Measurements from ENCODE around the gene LIPC.

LIPC gene

DNA sequence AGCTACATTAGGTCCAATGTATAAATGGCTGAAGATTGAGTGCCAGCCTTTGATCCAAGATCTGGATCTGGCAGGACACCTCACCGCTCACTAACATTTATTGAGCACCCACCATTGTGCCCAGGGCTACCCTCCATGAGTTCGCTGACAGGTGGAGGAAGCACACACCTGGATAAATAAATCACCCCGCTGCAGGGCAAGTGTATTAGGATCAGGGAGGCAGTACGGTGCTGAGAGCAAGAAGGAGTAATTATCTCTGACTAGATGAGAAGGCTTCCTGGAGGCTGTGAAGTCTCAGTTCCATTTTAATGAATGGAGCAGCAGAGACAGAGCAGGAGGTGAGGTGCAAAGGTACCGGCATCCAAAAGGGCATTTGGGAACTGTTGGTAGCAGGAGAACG is 104.1 kb downstream of the LIPC start:
- no peak overlapping the region for H3K23ac ChIP-seq (ENCODE audit: low read length)
- H3K79me1 ChIP-seq (ENCODE audit: low read length): no peaks in the 10 kb centered on the region
- H3K36me3 ChIP-seq (ENCODE audit: control insufficient read depth, insufficient read depth, low read length): no peaks in the 10 kb centered on the region
- H4K5ac ChIP-seq (ENCODE audit: low read length): no peak overlapping the region
- H3K4me2 ChIP-seq (ENCODE audit: low read length): no peak overlapping the region
- DNase-seq: no peak
- H3K4me3 ChIP-seq (ENCODE audit: low read length): no peak overlapping the region
- no peak overlapping the region for H2AK5ac ChIP-seq (ENCODE audit: low read length)
- H3K27me3 ChIP-seq (ENCODE audit: insufficient read depth, low read length, poor library complexity): no peaks in the 10 kb centered on the region
- H3K79me2 ChIP-seq (ENCODE audit: control insufficient read depth, insufficient read depth, low read length): no peaks in the 10 kb centered on the region
- H3K9ac ChIP-seq (ENCODE audit: low read length): no peak overlapping the region
- H2BK120ac ChIP-seq (ENCODE audit: low read depth, low read length): no peak overlapping the region
- H2BK15ac ChIP-seq (replicated peaks; ENCODE audit: low read depth): no peak overlapping the region
- no peak overlapping the region for H3K56ac ChIP-seq (ENCODE audit: low read length)
- no peak overlapping the region for H2BK5ac ChIP-seq (ENCODE audit: low read length)
- no peak overlapping the region for H3K4ac ChIP-seq (ENCODE audit: low read depth, low read length)
- H3K18ac ChIP-seq (ENCODE audit: low read length): no peak overlapping the region
- no peak overlapping the region for H4K8ac ChIP-seq (ENCODE audit: low read depth, low read length)
- WGBS (ENCODE audit: extremely low coverage, insufficient coverage, low lambda C conversion rate): no CpG with 5 or more reads among the region's 6 CpGs
- no peak overlapping the region for H3K27ac ChIP-seq (ENCODE audit: low read depth, low read length)
- no peaks in the 10 kb centered on the region for H3K4me1 ChIP-seq (ENCODE audit: control insufficient read depth, low read depth, low read length)

- Histone ChIP-seq H3K4ac (ENCODE audit: low read depth, low read length) (no peak overlapping the region), H3K27me3 (ENCODE audit: insufficient read depth, low read length, poor library complexity) (no peaks in the 10 kb centered on the region), H2AK5ac (ENCODE audit: low read length) (no peak overlapping the region), H3K79me1 (ENCODE audit: low read length) (no peaks in the 10 kb centered on the region), H4K8ac (ENCODE audit: low read depth, low read length) (no peak overlapping the region), H2BK15ac (replicated peaks; ENCODE audit: low read depth) (no peak overlapping the region), H3K4me1 (ENCODE audit: control insufficient read depth, low read depth, low read length) (no peaks in the 10 kb centered on the region), H2BK5ac (ENCODE audit: low read length) (no peak overlapping the region), H3K79me2 (ENCODE audit: control insufficient read depth, insufficient read depth, low read length) (no peaks in the 10 kb centered on the region), H3K9ac (ENCODE audit: low read length) (no peak overlapping the region), H4K5ac (ENCODE audit: low read length) (no peak overlapping the region), H3K4me2 (ENCODE audit: low read length) (no peak overlapping the region), H2BK120ac (ENCODE audit: low read depth, low read length) (no peak overlapping the region), H3K56ac (ENCODE audit: low read length) (no peak overlapping the region), H3K36me3 (ENCODE audit: control insufficient read depth, insufficient read depth, low read length) (no peaks in the 10 kb centered on the region), H3K27ac (ENCODE audit: low read depth, low read length) (no peak overlapping the region), H3K18ac (ENCODE audit: low read length) (no peak overlapping the region), H3K23ac (ENCODE audit: low read length) (no peak overlapping the region), H3K4me3 (ENCODE audit: low read length) (no peak overlapping the region)
- no peak for DNase-seq
- no CpG with 5 or more reads among the region's 4 CpGs for WGBS (ENCODE audit: extremely low coverage, insufficient coverage, low lambda C conversion rate)
Observed at GRCh38 chr15:58536414-58536813, 104.6 kb downstream of the LIPC start.

DNA sequence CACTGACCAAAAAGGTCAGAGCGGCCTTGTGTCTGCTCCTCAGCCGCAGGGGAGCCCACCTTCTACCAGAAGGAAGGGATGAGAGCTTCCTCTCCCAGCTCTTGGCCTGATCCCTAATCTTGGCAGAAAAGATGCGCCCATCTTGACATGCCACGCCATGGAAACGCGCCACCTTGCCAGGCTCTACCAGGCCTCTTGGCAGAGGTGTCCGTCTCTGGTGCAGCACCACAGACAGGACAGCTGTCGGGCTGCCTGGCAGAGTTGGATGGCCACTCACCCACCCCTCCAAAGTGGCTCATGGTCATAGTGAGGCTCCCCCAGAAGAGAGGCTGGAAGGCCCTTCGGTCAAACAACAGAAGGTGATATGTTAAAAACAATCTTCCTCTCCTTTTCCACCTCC is 105.2 kb downstream of the LIPC start:
- Histone ChIP-seq H3K27me3 (ENCODE audit: insufficient read depth, low read length, poor library complexity) (no peaks in the 10 kb centered on the region), H2AK5ac (ENCODE audit: low read length) (no peak overlapping the region), H3K56ac (ENCODE audit: low read length) (no peak overlapping the region), H2BK15ac (replicated peaks; ENCODE audit: low read depth) (no peak overlapping the region), H3K79me1 (ENCODE audit: low read length) (no peaks in the 10 kb centered on the region), H3K4me1 (ENCODE audit: control insufficient read depth, low read depth, low read length) (no peaks in the 10 kb centered on the region), H3K4me3 (ENCODE audit: low read length) (no peak overlapping the region), H2BK5ac (ENCODE audit: low read length) (no peak overlapping the region), H4K8ac (ENCODE audit: low read depth, low read length) (no peak overlapping the region), H3K36me3 (ENCODE audit: control insufficient read depth, insufficient read depth, low read length) (no peaks in the 10 kb centered on the region), H4K5ac (ENCODE audit: low read length) (no peak overlapping the region), H3K4ac (ENCODE audit: low read depth, low read length) (no peak overlapping the region), H3K23ac (ENCODE audit: low read length) (no peak overlapping the region), H3K4me2 (ENCODE audit: low read length) (no peak overlapping the region), H3K18ac (ENCODE audit: low read length) (no peak overlapping the region), H3K27ac (ENCODE audit: low read depth, low read length) (no peak overlapping the region), H2BK120ac (ENCODE audit: low read depth, low read length) (no peak overlapping the region), H3K9ac (ENCODE audit: low read length) (no peak overlapping the region), H3K79me2 (ENCODE audit: control insufficient read depth, insufficient read depth, low read length) (no peaks in the 10 kb centered on the region)
- no peak for DNase-seq
- no CpG with 5 or more reads among the region's 9 CpGs for WGBS (ENCODE audit: extremely low coverage, insufficient coverage, low lambda C conversion rate)

DNA sequence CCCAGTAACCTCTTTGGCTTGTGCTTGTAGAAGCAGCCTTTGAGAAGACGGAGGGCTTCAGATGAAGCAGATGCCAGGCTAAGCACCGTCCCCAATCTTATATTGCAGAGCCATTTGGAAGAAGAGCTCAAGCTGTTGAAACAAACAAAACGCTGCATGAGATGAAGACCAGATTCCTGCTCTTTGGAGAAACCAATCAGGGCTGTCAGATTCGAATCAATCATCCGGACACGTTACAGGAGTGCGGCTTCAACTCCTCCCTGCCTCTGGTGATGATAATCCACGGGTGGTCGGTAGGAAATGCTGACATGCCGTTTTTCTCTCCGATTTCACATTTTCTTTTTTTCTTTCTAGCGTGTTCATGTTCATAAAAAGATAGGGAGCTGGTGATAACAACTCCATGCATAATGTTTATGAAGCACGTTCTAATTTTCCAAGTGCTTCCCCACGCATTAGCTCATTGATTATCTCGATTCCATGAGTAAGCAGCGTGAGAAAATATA is 106.5 kb downstream of the LIPC start:
- H3K18ac ChIP-seq (ENCODE audit: low read length): no peak overlapping the region
- no peak overlapping the region for H2AK5ac ChIP-seq (ENCODE audit: low read length)
- no peaks in the 10 kb centered on the region for H3K4me1 ChIP-seq (ENCODE audit: control insufficient read depth, low read depth, low read length)
- no peak overlapping the region for H3K9ac ChIP-seq (ENCODE audit: low read length)
- no CpG with 5 or more reads among the region's 16 CpGs for WGBS (ENCODE audit: extremely low coverage, insufficient coverage, low lambda C conversion rate)
- H2BK15ac ChIP-seq (replicated peaks; ENCODE audit: low read depth): no peak overlapping the region
- no peak overlapping the region for H3K4me2 ChIP-seq (ENCODE audit: low read length)
- no peaks in the 10 kb centered on the region for H3K36me3 ChIP-seq (ENCODE audit: control insufficient read depth, insufficient read depth, low read length)
- H4K8ac ChIP-seq (ENCODE audit: low read depth, low read length): no peak overlapping the region
- H3K23ac ChIP-seq (ENCODE audit: low read length): no peak overlapping the region
- no peaks in the 10 kb centered on the region for H3K79me2 ChIP-seq (ENCODE audit: control insufficient read depth, insufficient read depth, low read length)
- DNase-seq: no peak
- H3K56ac ChIP-seq (ENCODE audit: low read length): no peak overlapping the region
- H3K4ac ChIP-seq (ENCODE audit: low read depth, low read length): no peak overlapping the region
- no peak overlapping the region for H2BK5ac ChIP-seq (ENCODE audit: low read length)
- H2BK120ac ChIP-seq (ENCODE audit: low read depth, low read length): no peak overlapping the region
- no peak overlapping the region for H3K27ac ChIP-seq (ENCODE audit: low read depth, low read length)
- H3K27me3 ChIP-seq (ENCODE audit: insufficient read depth, low read length, poor library complexity): no peaks in the 10 kb centered on the region
- no peak overlapping the region for H4K5ac ChIP-seq (ENCODE audit: low read length)
- H3K4me3 ChIP-seq (ENCODE audit: low read length): no peak overlapping the region
- H3K79me1 ChIP-seq (ENCODE audit: low read length): no peaks in the 10 kb centered on the region

DNA sequence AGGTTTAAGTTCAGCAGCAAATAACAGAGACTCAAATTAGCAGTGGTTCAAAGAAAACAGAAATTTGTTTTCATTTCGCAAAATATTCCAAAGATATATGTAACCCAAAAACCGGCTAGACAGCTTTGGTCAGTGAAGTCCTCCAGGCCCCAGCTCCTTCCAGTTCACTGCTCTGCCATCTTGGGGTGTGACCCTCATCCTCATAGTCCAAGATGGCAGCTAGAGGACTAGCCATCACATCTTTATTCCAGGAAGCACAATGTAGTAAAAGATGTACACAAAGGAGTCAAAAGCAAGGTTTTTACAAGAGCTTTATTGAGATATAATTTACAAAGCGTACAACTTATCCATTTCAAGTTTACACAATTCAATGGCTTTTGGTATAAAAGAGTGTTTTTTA is 107.1 kb downstream of the LIPC start:
- no peak overlapping the region for H3K9ac ChIP-seq (ENCODE audit: low read length)
- H2BK15ac ChIP-seq (replicated peaks; ENCODE audit: low read depth): no peak overlapping the region
- no peak overlapping the region for H2BK5ac ChIP-seq (ENCODE audit: low read length)
- no peak for DNase-seq
- no peak overlapping the region for H3K27ac ChIP-seq (ENCODE audit: low read depth, low read length)
- no peaks in the 10 kb centered on the region for H3K79me2 ChIP-seq (ENCODE audit: control insufficient read depth, insufficient read depth, low read length)
- no peaks in the 10 kb centered on the region for H3K79me1 ChIP-seq (ENCODE audit: low read length)
- H4K8ac ChIP-seq (ENCODE audit: low read depth, low read length): no peak overlapping the region
- no peak overlapping the region for H3K4ac ChIP-seq (ENCODE audit: low read depth, low read length)
- H3K4me2 ChIP-seq (ENCODE audit: low read length): no peak overlapping the region
- H2BK120ac ChIP-seq (ENCODE audit: low read depth, low read length): no peak overlapping the region
- H3K36me3 ChIP-seq (ENCODE audit: control insufficient read depth, insufficient read depth, low read length): no peaks in the 10 kb centered on the region
- no peak overlapping the region for H3K18ac ChIP-seq (ENCODE audit: low read length)
- no peak overlapping the region for H3K4me3 ChIP-seq (ENCODE audit: low read length)
- H3K27me3 ChIP-seq (ENCODE audit: insufficient read depth, low read length, poor library complexity): no peaks in the 10 kb centered on the region
- no peak overlapping the region for H3K56ac ChIP-seq (ENCODE audit: low read length)
- no CpG with 5 or more reads among the region's 3 CpGs for WGBS (ENCODE audit: extremely low coverage, insufficient coverage, low lambda C conversion rate)
- H3K4me1 ChIP-seq (ENCODE audit: control insufficient read depth, low read depth, low read length): no peaks in the 10 kb centered on the region
- no peak overlapping the region for H2AK5ac ChIP-seq (ENCODE audit: low read length)
- H3K23ac ChIP-seq (ENCODE audit: low read length): no peak overlapping the region
- no peak overlapping the region for H4K5ac ChIP-seq (ENCODE audit: low read length)

- Histone ChIP-seq H3K36me3 (ENCODE audit: control insufficient read depth, insufficient read depth, low read length) (no peaks in the 10 kb centered on the region), H3K4me2 (ENCODE audit: low read length) (no peak overlapping the region), H4K5ac (ENCODE audit: low read length) (no peak overlapping the region), H4K8ac (ENCODE audit: low read depth, low read length) (no peak overlapping the region), H3K23ac (ENCODE audit: low read length) (no peak overlapping the region), H3K79me2 (ENCODE audit: control insufficient read depth, insufficient read depth, low read length) (no peaks in the 10 kb centered on the region), H3K9ac (ENCODE audit: low read length) (no peak overlapping the region), H3K27me3 (ENCODE audit: insufficient read depth, low read length, poor library complexity) (no peaks in the 10 kb centered on the region), H2AK5ac (ENCODE audit: low read length) (no peak overlapping the region), H3K56ac (ENCODE audit: low read length) (no peak overlapping the region), H2BK15ac (replicated peaks; ENCODE audit: low read depth) (no peak overlapping the region), H3K18ac (ENCODE audit: low read length) (no peak overlapping the region), H3K27ac (ENCODE audit: low read depth, low read length) (no peak overlapping the region), H3K4ac (ENCODE audit: low read depth, low read length) (no peak overlapping the region), H2BK120ac (ENCODE audit: low read depth, low read length) (no peak overlapping the region), H2BK5ac (ENCODE audit: low read length) (no peak overlapping the region), H3K4me3 (ENCODE audit: low read length) (no peak overlapping the region), H3K79me1 (ENCODE audit: low read length) (no peaks in the 10 kb centered on the region), H3K4me1 (ENCODE audit: control insufficient read depth, low read depth, low read length) (no peaks in the 10 kb centered on the region)
- no peak for DNase-seq
- no CpG with 5 or more reads among the region's 1 CpG for WGBS (ENCODE audit: extremely low coverage, insufficient coverage, low lambda C conversion rate)
Observed at GRCh38 chr15:58539548-58539947, 107.8 kb downstream of the LIPC start.
